ENCODE data around the gene MSLN.

MSLN gene

GRCh38 chr16:800834-801511 lies 40.4 kb downstream of the MSLN start:
- in situ Hi-C loops (cut with HindIII; ENCODE audit: low sequenced_read_pairs): no loop called here

GRCh38 chr16:801584-802363 lies 41.2 kb downstream of the MSLN start:
- in situ Hi-C loops (cut with HindIII; ENCODE audit: low sequenced_read_pairs): no loop called here

GRCh38 chr16:802461-802860 lies 41.9 kb downstream of the MSLN start:
- in situ Hi-C loops (cut with HindIII; ENCODE audit: low sequenced_read_pairs): no loop called here

- in situ Hi-C loops (cut with HindIII; ENCODE audit: low sequenced_read_pairs): no loop called here
These were observed 42.6 kb downstream of the MSLN start for GRCh38 chr16:802914-803753.

- in situ Hi-C loops (cut with HindIII; ENCODE audit: low sequenced_read_pairs): no loop called here
These were observed 43.2 kb downstream of the MSLN start for GRCh38 chr16:803754-804080.

GRCh38 chr16:804193-805048 lies 43.9 kb downstream of the MSLN start:
- in situ Hi-C loops (cut with HindIII; ENCODE audit: low sequenced_read_pairs): no loop called here

GRCh38 chr16:805474-805873 lies 44.9 kb downstream of the MSLN start:
- in situ Hi-C loops (cut with HindIII; ENCODE audit: low sequenced_read_pairs): no loop called here

GRCh38 chr16:807347-808084 lies 47.0 kb downstream of the MSLN start:
- in situ Hi-C loops (cut with HindIII; ENCODE audit: low sequenced_read_pairs): no loop called here

GRCh38 chr16:808085-808386 lies 47.5 kb downstream of the MSLN start:
- in situ Hi-C loops (cut with HindIII; ENCODE audit: low sequenced_read_pairs): no loop called here

GRCh38 chr16:813204-813915 lies 52.8 kb downstream of the MSLN start:
- in situ Hi-C loops (cut with HindIII; ENCODE audit: low sequenced_read_pairs): no loop called here

GRCh38 chr16:813916-814412 lies 53.4 kb downstream of the MSLN start:
- in situ Hi-C loops (cut with HindIII; ENCODE audit: low sequenced_read_pairs): no loop called here

- in situ Hi-C loops (cut with HindIII; ENCODE audit: low sequenced_read_pairs): no loop called here
These were observed 54.4 kb downstream of the MSLN start for GRCh38 chr16:814974-815373.

GRCh38 chr16:815861-816260 lies 55.3 kb downstream of the MSLN start:
- in situ Hi-C loops (cut with HindIII; ENCODE audit: low sequenced_read_pairs): no loop called here

- in situ Hi-C loops (cut with HindIII; ENCODE audit: low sequenced_read_pairs): no loop called here
These were observed 56.7 kb downstream of the MSLN start for GRCh38 chr16:817001-817906.

- in situ Hi-C loops (cut with HindIII; ENCODE audit: low sequenced_read_pairs): no loop called here
These were observed 57.6 kb downstream of the MSLN start for GRCh38 chr16:818132-818531.

Data from endothelial cell of hepatic sinusoid (primary cell).